ENCODE results near the gene SLC66A2.

Gene SLC66A2

GRCh38 chr18:79956276-79956675, 4.8 kb upstream of the SLC66A2 start:
- Histone ChIP-seq H3K36me3 (ENCODE audit: low read length) (no peaks in the 10 kb centered on the region), H3K9ac (ENCODE audit: low read length) (no peak overlapping the region), H3K27me3 (ENCODE audit: low read length) (no peaks in the 10 kb centered on the region), H3K27ac (ENCODE audit: low read depth, low read length) (no peak overlapping the region), H3K4me2 (ENCODE audit: low read depth, low read length, poor library complexity, severe bottlenecking) (no peak overlapping the region), H3K4me3 (ENCODE audit: insufficient read depth, low read length, poor library complexity, severe bottlenecking) (no peak overlapping the region), H2AFZ (ENCODE audit: low read depth, low read length, severe bottlenecking) (no peak overlapping the region), H4K20me1 (ENCODE audit: low read depth, low read length) (no peaks in the 10 kb centered on the region), H3K79me2 (ENCODE audit: insufficient read depth, low read length) (no peaks in the 10 kb centered on the region), H3K9me3 (ENCODE audit: insufficient read depth, low read length) (no peaks in the 10 kb centered on the region), H3F3A (ENCODE audit: insufficient read depth) (no peaks in the 10 kb centered on the region), H3K9me2 (replicated peaks; ENCODE audit: insufficient read depth, low read length) (no peaks in the 10 kb centered on the region)
- TF ChIP-seq EZH2phosphoT487 (conservative IDR thresholded peaks at IDR 0.05; ENCODE audit: low read length) = no peak
- TF ChIP-seq, protein P1, sequence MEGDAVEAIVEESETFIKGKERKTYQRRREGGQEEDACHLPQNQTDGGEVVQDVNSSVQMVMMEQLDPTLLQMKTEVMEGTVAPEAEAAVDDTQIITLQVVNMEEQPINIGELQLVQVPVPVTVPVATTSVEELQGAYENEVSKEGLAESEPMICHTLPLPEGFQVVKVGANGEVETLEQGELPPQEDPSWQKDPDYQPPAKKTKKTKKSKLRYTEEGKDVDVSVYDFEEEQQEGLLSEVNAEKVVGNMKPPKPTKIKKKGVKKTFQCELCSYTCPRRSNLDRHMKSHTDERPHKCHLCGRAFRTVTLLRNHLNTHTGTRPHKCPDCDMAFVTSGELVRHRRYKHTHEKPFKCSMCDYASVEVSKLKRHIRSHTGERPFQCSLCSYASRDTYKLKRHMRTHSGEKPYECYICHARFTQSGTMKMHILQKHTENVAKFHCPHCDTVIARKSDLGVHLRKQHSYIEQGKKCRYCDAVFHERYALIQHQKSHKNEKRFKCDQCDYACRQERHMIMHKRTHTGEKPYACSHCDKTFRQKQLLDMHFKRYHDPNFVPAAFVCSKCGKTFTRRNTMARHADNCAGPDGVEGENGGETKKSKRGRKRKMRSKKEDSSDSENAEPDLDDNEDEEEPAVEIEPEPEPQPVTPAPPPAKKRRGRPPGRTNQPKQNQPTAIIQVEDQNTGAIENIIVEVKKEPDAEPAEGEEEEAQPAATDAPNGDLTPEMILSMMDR (IDR thresholded peaks at IDR 0.05; ENCODE audit: insufficient read depth, low read length, poor library complexity, severe bottlenecking) = no peak

GRCh38 chr18:79955302-79956075, 4.0 kb upstream of the SLC66A2 start:
- peaks cover 2% of the 10 kb centered on the region; the same call in 1 of the 2 replicates for H3K79me2 ChIP-seq (ENCODE audit: insufficient read depth, low read length)
- H3K4me2 ChIP-seq (ENCODE audit: low read depth, low read length, poor library complexity, severe bottlenecking) = no peak overlapping the region
- no peaks in the 10 kb centered on the region for H3K36me3 ChIP-seq (ENCODE audit: low read length)
- H4K20me1 ChIP-seq (ENCODE audit: low read depth, low read length) = no peaks in the 10 kb centered on the region
- no peaks in the 10 kb centered on the region for H3K9me2 ChIP-seq (replicated peaks; ENCODE audit: insufficient read depth, low read length)
- H3K27ac ChIP-seq (ENCODE audit: low read depth, low read length) = no peak overlapping the region
- no peaks in the 10 kb centered on the region for H3K27me3 ChIP-seq (ENCODE audit: low read length)
- no peak for TF ChIP-seq EZH2phosphoT487 (conservative IDR thresholded peaks at IDR 0.05; ENCODE audit: low read length)
- TF ChIP-seq, protein P1 (IDR thresholded peaks at IDR 0.05; ENCODE audit: insufficient read depth, low read length, poor library complexity, severe bottlenecking) = no peak
- no peak overlapping the region for H3K4me3 ChIP-seq (ENCODE audit: insufficient read depth, low read length, poor library complexity, severe bottlenecking)
- no peaks in the 10 kb centered on the region for H3K9me3 ChIP-seq (ENCODE audit: insufficient read depth, low read length)
- H2AFZ ChIP-seq (ENCODE audit: low read depth, low read length, severe bottlenecking) = no peak overlapping the region
- H3F3A ChIP-seq (ENCODE audit: insufficient read depth) = no peaks in the 10 kb centered on the region
- H3K9ac ChIP-seq (ENCODE audit: low read length) = no peak overlapping the region

- no peaks in the 10 kb centered on the region for H3K27me3 ChIP-seq (ENCODE audit: low read length)
Measured at GRCh38 chr18:79954791-79955190, 3.3 kb upstream of the SLC66A2 start.

More at GRCh38 chr18:79954791-79955190, 3.3 kb upstream of the SLC66A2 start:
- H3K79me2 ChIP-seq (ENCODE audit: insufficient read depth, low read length) = peaks cover 5% of the 10 kb centered on the region; the same call in 1 of the 2 replicates
- no peak overlapping the region for H3K4me2 ChIP-seq (ENCODE audit: low read depth, low read length, poor library complexity, severe bottlenecking)
- no peak overlapping the region for H3K4me3 ChIP-seq (ENCODE audit: insufficient read depth, low read length, poor library complexity, severe bottlenecking)
- no peaks in the 10 kb centered on the region for H3K9me3 ChIP-seq (ENCODE audit: insufficient read depth, low read length)
- H3K9ac ChIP-seq (ENCODE audit: low read length) = no peak overlapping the region
- H3K36me3 ChIP-seq (ENCODE audit: low read length) = no peaks in the 10 kb centered on the region
- H2AFZ ChIP-seq (ENCODE audit: low read depth, low read length, severe bottlenecking) = no peak overlapping the region
- 0 out of 2 replicates have a peak, but pooled peaks cover 4% of the 10 kb centered on the region for H3F3A ChIP-seq (ENCODE audit: insufficient read depth)
- no peaks in the 10 kb centered on the region for H3K9me2 ChIP-seq (replicated peaks; ENCODE audit: insufficient read depth, low read length)
- TF ChIP-seq, protein P1 (IDR thresholded peaks at IDR 0.05; ENCODE audit: insufficient read depth, low read length, poor library complexity, severe bottlenecking) = no peak
- TF ChIP-seq EZH2phosphoT487 (conservative IDR thresholded peaks at IDR 0.05; ENCODE audit: low read length) = no peak
- H3K27ac ChIP-seq (ENCODE audit: low read depth, low read length) = no peak overlapping the region
- H4K20me1 ChIP-seq (ENCODE audit: low read depth, low read length) = no peaks in the 10 kb centered on the region

All from SU-DHL-6 (cell line).